ENCODE data around the gene OGG1. TPM values are rescaled to one million over a fixed set of nuclear protein-coding genes. Genes with fewer than 3 reads are reported as not detected.

Gene OGG1
- total and polyA plus RNA-seq, 11 donors, result 6.2 to 14.8 (median 9.5) TPM

GRCh38 chr3:9781978-9782603 is 32.3 kb downstream of the OGG1 start:
- DNase-seq, result no peak
- 80 to 86% (median 83%) methylated on average over 3 of the region's 3 CpGs for WGBS, 4 donors
- Histone ChIP-seq H3K27me3 (no peaks in the 10 kb centered on the region), H3K4me3 (no peak overlapping the region), H3K4me1 (peaks cover 0 to 56% (median 0%) of the 10 kb centered on the region in 12 donors), H3K36me3 (peaks cover 0 to 77% (median 68%) of the 10 kb centered on the region in 9 donors), H3K9me3 (no peaks in the 10 kb centered on the region), H3K27ac (peak overlapping the region in 1 of 12 donors; percentile 87)
- intact Hi-C loops (cut with DNase I), result no loop called here
- TF ChIP-seq CTCF (IDR thresholded peaks at IDR 0.05), result no peak
- TF ChIP-seq POLR2A (IDR thresholded peaks at IDR 0.05), result no peak
- ATAC-seq, result no peak

GRCh38 chr3:9782770-9783169 is 33.0 kb downstream of the OGG1 start:
- no peak for ATAC-seq
- H3K4me3 ChIP-seq, result no peak overlapping the region
- H3K27ac ChIP-seq, result no peak overlapping the region
- no peaks in the 10 kb centered on the region for H3K27me3 ChIP-seq
- H3K36me3 ChIP-seq, result peaks cover 0 to 82% (median 75%) of the 10 kb centered on the region in 9 donors
- H3K9me3 ChIP-seq, result no peaks in the 10 kb centered on the region
- H3K4me1 ChIP-seq, result peaks cover 0 to 49% (median 0%) of the 10 kb centered on the region in 12 donors
- no peak for DNase-seq
- intact Hi-C loops (cut with DNase I), result no loop called here
- peak in 5 of 12 donors; percentile 6 to 22 (median 14) for TF ChIP-seq CTCF (IDR thresholded peaks at IDR 0.05)
- no peak for TF ChIP-seq POLR2A (IDR thresholded peaks at IDR 0.05)
- WGBS, 4 donors, result 37 to 64% (median 53%) methylated on average over 3 of the region's 3 CpGs

GRCh38 chr3:9783954-9784353 is 34.2 kb downstream of the OGG1 start:
- TF ChIP-seq CTCF (IDR thresholded peaks at IDR 0.05) (no peak), POLR2A (IDR thresholded peaks at IDR 0.05) (no peak)
- 91 to 95% (median 94%) methylated on average over 12 to 14 of the region's 14 CpGs for WGBS, 4 donors
- intact Hi-C loops (cut with DNase I), result no loop called here
- Histone ChIP-seq H3K9me3 (no peaks in the 10 kb centered on the region), H3K27me3 (no peaks in the 10 kb centered on the region), H3K4me3 (no peak overlapping the region), H3K27ac (no peak overlapping the region), H3K4me1 (peaks cover 0 to 38% (median 0%) of the 10 kb centered on the region in 12 donors), H3K36me3 (peaks cover 0 to 91% (median 84%) of the 10 kb centered on the region in 9 donors)
- no peak for ATAC-seq
- no peak for DNase-seq

- 88 to 98% (median 96%) methylated on average over 4 of the region's 4 CpGs for WGBS, 4 donors
- Histone ChIP-seq H3K4me1 (peaks cover 0 to 27% (median 0%) of the 10 kb centered on the region in 12 donors), H3K27ac (no peak overlapping the region), H3K36me3 (peaks cover 0 to 96% (median 91%) of the 10 kb centered on the region in 9 donors), H3K4me3 (no peak overlapping the region), H3K9me3 (no peaks in the 10 kb centered on the region), H3K27me3 (no peaks in the 10 kb centered on the region)
- DNase-seq, result no peak
- intact Hi-C loops (cut with DNase I), result loop anchor here in 1 of 10 donors (5.0 kb wide), 1 partner anchor 33 kb away; no protein-coding TSS in a partner anchor
- TF ChIP-seq CTCF (IDR thresholded peaks at IDR 0.05), result no peak
- no peak for TF ChIP-seq POLR2A (IDR thresholded peaks at IDR 0.05)
- ATAC-seq, result no peak
Observed at GRCh38 chr3:9784965-9785364, 35.2 kb downstream of the OGG1 start.
